ENCODE measurements around the gene PCNX3. TPM values are rescaled to one million over a fixed set of nuclear protein-coding genes. Genes with fewer than 3 reads are reported as not detected.

PCNX3 gene
- total RNA-seq, 1 donor from 2014 or later, result 34.0 TPM

DNA sequence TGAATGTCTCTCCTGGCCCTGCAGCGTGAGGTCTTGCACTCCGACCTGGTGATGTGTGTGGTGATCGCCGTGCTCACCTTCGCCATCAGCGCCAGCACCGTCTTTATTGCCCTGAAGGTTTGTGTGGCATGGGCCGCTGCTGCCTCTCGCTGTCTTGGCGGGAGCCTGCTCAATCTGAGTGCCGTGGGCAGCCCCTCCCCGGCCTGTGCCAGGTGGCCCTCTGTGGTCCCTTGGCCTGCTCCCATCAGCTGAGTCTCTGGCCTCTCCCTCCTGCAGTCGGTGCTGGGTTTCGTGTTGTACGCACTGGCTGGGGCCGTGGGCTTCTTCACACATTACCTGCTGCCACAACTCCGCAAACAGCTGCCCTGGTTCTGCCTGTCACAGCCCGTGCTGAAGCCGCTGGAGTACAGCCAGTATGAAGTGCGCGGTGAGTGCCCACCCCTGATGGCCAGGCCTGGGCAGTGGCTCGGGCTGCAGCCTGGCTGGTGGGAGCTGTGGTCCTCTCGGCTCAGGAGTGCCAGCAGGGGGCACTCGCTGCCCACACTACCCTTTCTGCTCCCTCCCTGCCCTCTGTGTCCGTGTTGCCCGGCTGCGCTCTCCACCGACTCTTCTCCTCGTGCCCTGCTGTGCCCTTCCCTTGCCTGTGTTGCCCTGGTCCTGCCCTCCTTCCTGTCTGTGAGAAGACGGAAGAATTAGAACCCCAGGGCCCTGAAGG is 10.2 kb downstream of the PCNX3 start:
- ATAC-seq (peak; percentile 85), DNase-seq (peak; percentile 83)
- no peak overlapping the region for H3K4me3 ChIP-seq
- H3K27me3 ChIP-seq, result no peaks in the 10 kb centered on the region
- peaks cover 86% of the 10 kb centered on the region for H3K36me3 ChIP-seq
- H3K9me3 ChIP-seq, result no peaks in the 10 kb centered on the region
- peak; percentile 66 for TF ChIP-seq CTCF (IDR thresholded peaks at IDR 0.05)
- H3K27ac ChIP-seq, result no peak overlapping the region
- intact Hi-C loops (cut with DNase I), result no loop called here
- H3K4me1 ChIP-seq, result no peaks in the 10 kb centered on the region

- no peaks in the 10 kb centered on the region for H3K27me3 ChIP-seq
- H3K27ac ChIP-seq, result no peak overlapping the region
- intact Hi-C loops (cut with DNase I), result no loop called here
- no peak overlapping the region for H3K4me3 ChIP-seq
- no peak for TF ChIP-seq CTCF (IDR thresholded peaks at IDR 0.05)
- ATAC-seq (no peak), DNase-seq (no peak)
- no peaks in the 10 kb centered on the region for H3K9me3 ChIP-seq
- H3K36me3 ChIP-seq, result peaks cover 91% of the 10 kb centered on the region
- H3K4me1 ChIP-seq, result no peaks in the 10 kb centered on the region
Measured at GRCh38 chr11:65627202-65627601, 11.6 kb downstream of the PCNX3 start.

- Histone ChIP-seq H3K27me3 (no peaks in the 10 kb centered on the region), H3K36me3 (peaks cover 83% of the 10 kb centered on the region), H3K9me3 (no peaks in the 10 kb centered on the region), H3K4me3 (no peak overlapping the region), H3K4me1 (no peaks in the 10 kb centered on the region), H3K27ac (no peak overlapping the region)
- ATAC-seq (no peak), DNase-seq (no peak)
- intact Hi-C loops (cut with DNase I), result no loop called here
- no peak for TF ChIP-seq CTCF (IDR thresholded peaks at IDR 0.05)
Measured at GRCh38 chr11:65629579-65629978, 14.0 kb downstream of the PCNX3 start.

DNA sequence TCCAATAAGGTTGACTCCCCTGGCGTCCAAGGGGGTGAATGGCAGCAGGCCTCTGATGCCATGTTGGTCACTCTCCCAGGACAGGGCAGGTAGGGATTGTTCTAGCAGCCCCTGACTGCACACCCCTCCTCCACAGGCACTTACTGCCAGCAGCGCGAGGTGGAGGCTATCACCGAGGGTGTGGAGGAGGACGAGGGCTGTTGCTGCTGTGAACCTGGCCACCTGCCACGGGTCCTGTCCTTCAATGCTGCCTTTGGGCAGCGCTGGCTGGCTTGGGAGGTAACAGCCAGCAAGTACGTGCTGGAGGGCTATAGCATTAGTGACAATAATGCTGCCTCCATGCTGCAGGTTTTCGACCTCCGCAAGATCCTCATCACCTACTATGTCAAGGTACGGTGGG is 14.6 kb downstream of the PCNX3 start:
- intact Hi-C loops (cut with DNase I), result no loop called here
- no peak for ATAC-seq
- peaks cover 83% of the 10 kb centered on the region for H3K36me3 ChIP-seq

DNA sequence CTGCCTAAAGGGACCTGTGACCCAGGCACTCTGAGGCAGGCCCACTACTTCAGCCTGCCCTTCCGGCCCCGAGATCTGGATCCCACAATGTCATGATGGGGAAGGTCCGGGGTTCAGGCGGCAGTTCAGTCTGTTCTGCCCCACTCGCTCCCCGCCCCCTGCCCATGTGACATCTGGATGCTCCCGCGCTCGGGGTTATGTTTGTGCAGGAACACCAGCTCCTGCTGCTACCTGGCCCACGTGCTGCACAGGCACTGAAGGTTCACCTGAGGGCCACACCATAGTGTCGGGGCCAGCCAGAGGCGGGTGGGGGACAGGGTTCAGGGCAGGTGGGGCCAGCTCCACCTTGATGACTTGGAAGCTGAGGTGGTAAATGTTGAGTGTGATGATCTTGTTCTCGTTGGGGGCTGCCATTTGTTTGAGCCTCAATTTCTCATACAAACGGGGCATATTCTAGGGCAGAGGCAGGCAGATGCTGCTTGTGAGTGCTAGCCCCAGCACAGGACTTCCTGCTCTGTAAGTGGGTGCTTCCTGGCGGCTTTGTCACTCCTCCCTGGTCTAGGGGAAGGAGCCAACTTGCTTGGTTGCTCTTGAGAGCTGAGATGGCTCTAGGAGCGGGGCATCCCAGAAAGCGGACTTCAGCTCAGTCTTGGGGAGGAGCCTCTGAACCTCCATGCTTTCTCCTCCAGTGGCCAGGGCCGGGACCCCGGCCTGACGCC is 18.0 kb downstream of the PCNX3 start:
- no peak for DNase-seq
- H3K9me3 ChIP-seq, result no peaks in the 10 kb centered on the region
- ATAC-seq, result no peak
- intact Hi-C loops (cut with DNase I), result no loop called here
- no peaks in the 10 kb centered on the region for H3K27me3 ChIP-seq
- TF ChIP-seq CTCF (IDR thresholded peaks at IDR 0.05), result no peak
- H3K4me3 ChIP-seq, result no peak overlapping the region
- peaks cover 73% of the 10 kb centered on the region for H3K36me3 ChIP-seq
- peaks cover 10% of the 10 kb centered on the region for H3K4me1 ChIP-seq
- no peak overlapping the region for H3K27ac ChIP-seq

More for the DNA sequence above, 14.6 kb downstream of the PCNX3 start:
- DNase-seq, result no peak
- Histone ChIP-seq H3K4me1 (no peaks in the 10 kb centered on the region), H3K4me3 (no peak overlapping the region), H3K27me3 (no peaks in the 10 kb centered on the region), H3K27ac (no peak overlapping the region), H3K9me3 (no peaks in the 10 kb centered on the region)
- TF ChIP-seq CTCF (IDR thresholded peaks at IDR 0.05), result no peak

Data from upper lobe of right lung (tissue), 1 donor.